Measurements from ENCODE around the gene MPZ.
"Not testable (repeated sequence)": the region's sequence is repeated elsewhere in the genome, so short reads cannot be mapped to it uniquely, and the experiment has no call there.

MPZ gene

DNA sequence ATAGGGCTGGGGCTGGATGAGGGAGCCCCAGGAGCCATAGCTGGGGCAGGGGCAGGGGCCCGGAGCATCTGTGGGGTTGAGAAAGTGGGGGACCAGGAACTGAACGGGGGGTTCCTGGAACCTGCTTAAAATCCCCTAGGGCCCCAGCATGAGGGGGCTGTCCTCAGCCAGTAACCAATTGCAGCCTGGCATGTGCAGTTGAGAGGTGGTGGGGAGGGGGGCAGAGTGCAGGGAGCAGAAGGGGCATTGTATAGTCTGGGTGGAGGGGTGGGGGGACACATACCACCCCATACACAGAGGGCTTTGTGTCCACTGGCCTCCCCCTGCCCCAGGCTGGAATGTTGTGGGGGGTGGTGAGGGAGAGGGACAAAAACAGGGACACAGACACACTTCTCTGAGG lies at the start of gene MPZ:
MPZ (minus strand) TSS at position 101 of the 400 bp plus-strand sequence; CDS start at position 38, 63 bp downstream.
- no peak for DNase-seq

GRCh38 chr1:161359291-161359690 lies 49.5 kb upstream of the MPZ start:
- no peak for DNase-seq

DNA sequence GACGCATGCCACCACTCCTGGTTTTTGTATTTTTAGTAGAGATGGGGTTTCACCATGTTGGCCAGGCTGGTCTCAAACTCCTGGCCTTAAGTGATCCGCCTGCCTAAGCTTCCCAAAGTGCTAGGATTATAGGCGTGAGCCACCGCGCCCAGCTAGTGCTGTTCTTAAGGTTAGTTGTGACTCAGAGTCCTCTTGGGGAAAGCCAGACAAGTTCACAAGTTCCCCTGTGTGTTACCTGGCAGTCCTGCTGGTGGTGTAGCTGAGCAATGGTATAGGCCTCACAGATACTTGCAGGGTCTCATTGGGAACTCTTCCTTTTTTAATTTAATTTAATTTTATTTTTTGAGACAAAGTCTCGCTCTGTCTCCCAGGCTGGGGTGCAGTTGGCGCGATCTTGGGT lies 47.3 kb upstream of the MPZ start:
- no peak for DNase-seq

DNA sequence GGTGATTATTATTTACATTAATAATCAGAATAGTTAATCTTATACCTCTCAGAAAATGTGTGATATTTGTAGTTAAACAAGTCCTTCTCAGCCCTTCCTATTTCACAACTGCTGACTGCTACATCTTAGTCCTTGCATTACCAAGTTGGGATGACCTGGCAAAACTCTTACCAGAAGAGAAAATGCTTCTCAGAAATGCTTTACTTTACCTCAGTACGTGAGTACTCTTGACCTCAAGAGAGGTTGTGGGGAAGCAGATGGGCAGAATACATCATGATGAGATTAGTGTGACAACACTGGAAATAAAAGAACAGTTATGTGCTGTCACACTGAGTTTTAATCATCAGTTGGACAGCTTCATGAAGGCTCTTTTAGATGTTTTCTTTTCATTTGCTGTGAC lies 41.7 kb upstream of the MPZ start:
- peak; percentile 56 for DNase-seq

DNA sequence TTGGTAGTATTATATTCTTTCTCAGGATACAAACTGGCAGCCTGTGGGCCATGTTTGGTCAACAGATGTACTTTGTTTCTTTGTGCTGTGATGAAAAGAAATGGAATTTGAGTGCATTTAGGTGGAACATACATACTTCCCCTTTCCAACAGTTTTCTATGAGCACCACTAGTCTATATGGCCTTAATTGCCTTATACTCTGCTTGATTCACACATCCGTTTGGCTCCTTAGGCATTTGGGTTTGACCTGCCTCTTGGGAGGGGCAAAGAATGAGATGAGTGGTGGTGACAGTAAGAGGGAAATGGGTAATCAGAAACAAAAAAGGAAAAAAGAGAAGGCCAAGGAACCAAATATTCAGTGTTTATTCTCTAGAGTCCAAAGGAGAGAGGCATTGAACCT lies 40.9 kb upstream of the MPZ start:
- no peak for DNase-seq

- DNase-seq, result no peak
Measured at GRCh38 chr1:161342821-161343220, 33.1 kb upstream of the MPZ start.

DNA sequence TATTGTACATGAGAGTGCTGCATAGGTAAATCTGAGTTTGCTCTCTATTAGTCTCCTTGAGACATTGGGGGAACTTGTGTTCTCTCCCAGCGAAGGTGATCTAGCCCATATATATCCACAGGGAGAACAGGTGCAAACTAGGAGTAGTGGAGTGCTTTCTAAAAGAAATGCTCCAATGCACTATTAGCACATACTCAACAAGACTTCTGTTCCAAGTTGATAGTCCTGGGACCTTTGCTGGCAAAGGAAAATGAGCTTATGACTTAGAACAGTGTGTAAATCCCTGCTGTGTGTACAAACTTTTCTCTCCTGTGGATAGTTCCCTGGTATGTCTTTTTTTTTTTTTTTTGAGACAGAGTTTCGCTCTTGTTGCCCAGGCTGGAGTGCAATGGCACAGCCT lies 32.4 kb upstream of the MPZ start:
- no peak for DNase-seq

DNA sequence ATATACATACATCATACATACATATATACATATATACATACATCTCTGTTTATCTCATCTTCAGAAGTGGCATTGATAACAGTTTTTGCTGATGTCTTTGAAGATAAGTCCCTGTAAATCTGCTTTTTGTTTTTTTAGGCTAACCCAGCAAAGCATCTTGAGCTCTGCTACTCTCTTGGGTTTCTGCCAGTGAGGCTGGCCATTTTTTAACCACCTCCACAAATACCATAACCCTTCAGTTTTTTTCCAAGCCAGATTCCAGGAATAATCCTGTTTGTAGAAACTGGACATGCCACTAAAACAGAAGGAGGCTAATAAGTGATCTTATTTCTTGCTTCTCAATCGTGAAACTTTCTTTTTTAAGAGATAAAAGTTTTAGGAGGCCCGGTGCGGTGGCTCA lies 26.0 kb upstream of the MPZ start:
- no peak for DNase-seq

DNA sequence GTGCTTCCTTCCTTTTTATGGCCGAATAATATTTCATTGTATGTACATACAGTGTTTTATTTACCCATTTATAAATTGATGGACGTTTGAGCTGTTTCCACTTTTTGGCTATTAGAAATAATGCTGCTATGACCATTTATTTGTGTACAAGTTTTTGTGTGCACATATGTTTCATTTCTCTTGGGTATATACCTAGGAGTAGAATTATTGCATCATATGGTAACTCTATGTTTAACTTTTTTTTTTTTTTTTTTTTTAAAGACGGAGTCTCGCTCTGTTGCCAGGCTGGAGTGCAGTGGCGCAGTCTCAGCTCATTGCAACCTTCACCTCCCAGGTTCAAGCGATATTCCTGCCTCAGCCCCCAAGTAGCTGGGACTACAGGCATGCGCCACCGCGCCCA lies 23.4 kb upstream of the MPZ start:
- no peak for DNase-seq

GRCh38 chr1:161330346-161330745 lies 20.6 kb upstream of the MPZ start:
- no peak for DNase-seq

- peak; percentile 31 for DNase-seq
Measured at GRCh38 chr1:161324020-161324419, 14.3 kb upstream of the MPZ start.

DNA sequence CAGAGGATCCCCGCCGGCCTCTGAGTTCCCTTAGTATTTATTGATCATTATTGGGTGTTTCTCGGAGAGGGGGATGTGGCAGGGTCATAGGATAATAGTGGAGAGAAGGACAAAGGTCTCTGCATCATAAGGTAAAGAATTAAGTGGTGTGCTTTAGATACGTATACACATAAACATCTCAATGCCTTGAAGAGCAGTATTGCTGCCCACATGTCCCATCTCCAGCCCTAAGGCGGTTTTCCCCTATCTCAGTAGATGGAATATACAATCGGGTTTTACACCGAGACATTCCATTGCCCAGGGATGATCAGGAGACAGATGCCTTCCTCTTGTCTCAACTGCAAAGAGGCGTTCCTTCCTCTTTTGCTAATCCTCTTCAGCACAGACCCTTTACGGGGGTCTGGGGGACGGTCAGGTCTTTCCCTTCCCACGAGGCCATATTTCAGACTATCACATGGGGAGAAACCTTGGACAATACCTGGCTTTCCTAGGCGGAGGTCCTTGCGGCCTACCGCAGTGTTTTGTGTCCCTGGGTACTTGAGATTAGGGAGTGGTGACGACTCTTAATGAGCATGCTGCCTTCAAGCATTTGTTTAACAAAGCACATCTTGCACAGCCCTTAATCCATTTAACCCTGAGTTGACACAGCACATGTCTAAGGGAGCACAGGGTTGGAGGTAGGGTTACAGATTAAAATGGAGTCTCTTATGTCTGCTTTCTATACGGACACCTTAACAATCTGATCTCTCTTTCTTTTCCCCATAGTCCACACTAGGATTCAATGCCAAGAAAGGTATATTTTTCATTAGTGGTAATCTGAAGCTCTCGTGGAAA lies 6.3 kb upstream of the MPZ start:
- DNase-seq, result not testable (repeated sequence)

DNA sequence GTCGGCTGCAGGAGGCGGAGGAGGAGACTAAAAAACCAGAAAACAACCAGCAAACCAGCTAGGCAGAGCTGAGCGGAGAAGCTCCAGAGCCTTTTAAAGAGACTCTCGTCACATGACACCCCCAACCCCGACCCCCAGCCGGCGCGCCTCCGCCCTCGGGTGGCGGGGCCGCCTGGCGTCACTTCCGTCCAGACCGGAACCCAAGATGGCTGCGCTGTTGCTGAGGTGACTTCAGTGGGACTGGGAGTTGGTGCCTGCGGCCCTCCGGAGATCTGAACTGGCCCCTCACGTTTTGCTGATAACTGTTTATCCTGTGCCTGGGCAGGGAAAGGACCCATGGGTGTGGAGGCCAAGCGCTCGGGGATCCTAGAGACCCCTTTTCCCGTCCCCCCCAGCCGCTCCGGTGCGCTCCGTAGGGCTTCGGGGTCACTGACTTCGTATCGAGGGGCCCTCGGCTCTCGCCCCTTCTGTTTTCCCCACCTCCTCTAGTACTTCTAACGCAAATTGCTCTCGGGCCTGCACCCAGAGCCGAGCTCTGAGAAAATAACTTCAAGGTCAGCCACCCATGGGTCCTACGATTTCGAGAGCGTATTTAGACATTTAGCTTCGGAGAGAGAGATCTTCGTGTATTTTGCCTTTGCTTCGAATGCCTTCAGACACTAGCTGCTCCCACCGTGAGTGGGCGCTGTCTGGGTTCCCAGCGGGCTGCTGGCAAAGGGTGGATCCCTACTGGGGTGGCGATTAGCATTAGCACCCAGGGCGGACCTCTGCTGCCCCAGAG lies 4.6 kb upstream of the MPZ start, which contains the start of gene SDHC:
SDHC (plus strand) TSS at position 181 of the 781 bp plus-strand sequence; CDS start at position 206, 25 bp downstream.
- peak; percentile 92 for DNase-seq

DNA sequence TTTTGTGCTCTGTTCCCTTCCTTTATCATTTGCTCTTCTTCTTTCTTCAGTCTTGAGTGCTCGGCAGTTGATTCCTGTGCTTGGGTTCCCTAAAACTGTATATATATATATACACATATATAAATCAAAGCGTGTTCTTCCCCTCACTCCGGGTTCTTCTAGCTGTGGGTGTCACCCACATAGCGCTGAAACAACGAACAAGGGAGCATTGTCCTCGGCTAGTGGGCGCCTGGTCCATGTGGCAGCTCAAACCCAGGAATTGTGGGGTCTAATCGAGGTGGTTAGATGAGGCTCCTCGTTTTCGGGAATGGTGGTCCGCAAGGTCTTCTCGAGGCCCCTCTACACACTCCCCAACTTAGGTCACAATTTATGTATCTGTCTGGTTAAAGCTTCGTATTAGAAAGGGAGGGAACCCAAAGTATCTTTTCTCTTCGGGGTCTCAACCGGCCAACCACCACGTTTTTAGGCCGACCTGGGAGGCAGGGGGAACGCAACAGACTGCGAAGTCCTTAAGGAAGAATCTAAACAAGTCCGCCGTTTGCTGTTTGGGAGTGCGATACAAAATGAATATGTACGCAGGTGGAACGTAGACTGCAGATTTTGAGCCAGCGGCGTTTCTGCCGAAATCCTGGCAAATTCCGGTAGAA lies 3.9 kb upstream of the MPZ start:
- DNase-seq, result no peak

DNA sequence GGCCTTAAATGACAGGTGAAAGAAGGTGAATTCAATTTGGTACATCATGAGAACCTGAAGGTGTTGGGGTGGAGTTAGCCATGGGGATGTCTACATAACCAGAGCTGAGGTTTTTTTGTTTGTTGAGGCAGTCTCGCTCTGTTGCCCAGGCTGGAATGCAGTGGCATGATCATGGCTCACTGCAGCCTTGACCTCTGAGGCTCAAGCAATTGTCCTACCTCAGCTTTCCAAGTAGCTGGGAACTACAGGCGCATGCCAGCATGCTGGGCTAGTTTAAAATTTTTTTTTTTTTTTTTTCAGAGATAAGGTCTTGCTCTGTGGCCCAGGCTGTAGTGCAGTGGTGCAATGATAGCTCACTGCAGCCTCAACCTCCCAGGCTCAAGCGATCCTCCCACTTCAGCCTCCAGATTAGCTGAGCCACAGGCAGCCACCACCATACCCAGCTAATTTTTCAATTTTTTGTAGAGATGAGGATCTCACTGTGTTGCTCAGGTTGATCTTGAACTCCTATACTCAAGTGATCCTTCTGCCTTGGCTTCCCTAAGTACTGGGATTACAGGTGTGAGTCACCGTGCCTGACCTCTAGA lies 1.9 kb upstream of the MPZ start:
- DNase-seq, result no peak

DNA sequence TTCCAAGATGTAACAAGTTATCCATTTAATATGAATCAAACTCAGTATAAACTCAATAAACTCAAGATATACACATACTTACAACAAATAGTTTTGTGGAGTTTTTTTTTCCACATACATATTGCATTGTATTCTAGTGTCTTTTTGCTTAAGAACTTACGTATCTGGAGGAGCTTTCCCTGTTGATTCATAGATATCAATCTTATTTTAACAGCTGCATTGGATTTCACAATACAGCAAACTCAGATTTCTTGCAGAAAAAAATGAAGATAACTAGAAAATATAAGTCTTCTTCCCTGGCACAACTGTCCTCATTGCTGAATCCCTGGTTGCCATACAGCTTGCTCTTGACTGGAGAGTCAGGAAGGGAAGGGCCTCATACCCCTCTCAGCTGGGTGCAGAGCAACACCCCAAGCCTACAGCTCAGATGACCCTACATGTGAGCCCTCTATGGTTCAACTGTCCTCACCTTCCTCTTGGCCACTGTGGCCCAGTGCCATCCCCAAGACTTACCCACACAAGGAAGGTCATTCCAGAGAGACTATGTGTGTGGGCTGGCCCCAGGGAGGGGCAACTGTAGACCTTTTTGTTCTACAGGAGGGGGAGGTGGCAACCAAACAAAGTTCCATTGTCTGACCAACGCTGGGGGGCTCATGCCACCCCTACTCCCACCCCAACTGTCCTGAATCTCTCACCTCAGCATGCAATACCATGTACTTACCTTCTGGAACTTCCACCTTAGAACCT lies 1.7 kb downstream of the MPZ start:
- no peak for DNase-seq

- DNase-seq, result peak; percentile 27
Measured at GRCh38 chr1:161307230-161307768, 2.5 kb downstream of the MPZ start.

GRCh38 chr1:161305867-161306519 lies 3.8 kb downstream of the MPZ start:
- peak; percentile 91 for DNase-seq

DNA sequence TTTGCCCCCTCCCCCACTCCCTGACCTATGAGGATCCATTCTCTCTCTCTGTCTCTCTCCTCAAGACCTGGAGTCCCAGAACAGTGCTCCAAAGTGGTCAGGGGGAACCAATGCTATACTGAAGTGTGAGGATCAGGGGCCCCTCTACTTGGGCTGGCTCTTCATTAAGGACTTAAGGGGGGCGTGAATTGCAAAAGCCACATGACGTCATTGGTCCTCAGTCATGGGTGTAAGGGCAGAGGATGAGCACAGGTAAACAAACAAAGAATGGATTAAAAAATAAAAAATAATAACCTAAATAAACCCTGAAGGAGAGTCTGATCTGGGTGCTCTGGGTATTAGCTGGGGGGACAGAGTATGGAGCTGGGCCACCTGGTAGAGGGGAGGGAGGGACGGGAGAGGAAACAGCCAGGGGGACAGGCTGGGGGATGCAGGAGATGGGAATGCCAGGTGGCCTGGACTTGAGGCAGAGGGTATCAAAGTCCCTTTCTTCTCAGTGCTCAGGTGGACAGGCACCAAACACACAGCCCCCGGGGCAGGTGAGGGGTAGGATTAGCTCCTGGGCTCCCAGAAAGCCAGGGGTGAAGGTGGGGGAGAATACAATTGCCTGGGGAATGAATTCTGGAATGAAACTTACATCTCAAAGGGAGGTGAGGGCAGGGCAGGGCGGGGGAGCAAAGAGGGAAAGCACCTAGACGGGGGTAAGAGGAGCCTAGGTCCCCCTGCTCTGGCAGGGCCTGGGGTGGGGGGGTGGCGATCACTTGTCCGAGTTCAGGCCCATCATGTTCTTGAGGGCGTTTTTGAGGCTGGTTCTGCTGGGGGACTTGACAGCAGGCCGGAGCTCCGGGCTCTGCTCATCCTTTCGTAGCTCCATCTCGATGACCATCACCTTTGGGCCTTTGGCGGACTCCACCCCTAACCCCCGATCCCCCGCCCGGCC lies 4.6 kb downstream of the MPZ start:
- no peak for DNase-seq

DNA sequence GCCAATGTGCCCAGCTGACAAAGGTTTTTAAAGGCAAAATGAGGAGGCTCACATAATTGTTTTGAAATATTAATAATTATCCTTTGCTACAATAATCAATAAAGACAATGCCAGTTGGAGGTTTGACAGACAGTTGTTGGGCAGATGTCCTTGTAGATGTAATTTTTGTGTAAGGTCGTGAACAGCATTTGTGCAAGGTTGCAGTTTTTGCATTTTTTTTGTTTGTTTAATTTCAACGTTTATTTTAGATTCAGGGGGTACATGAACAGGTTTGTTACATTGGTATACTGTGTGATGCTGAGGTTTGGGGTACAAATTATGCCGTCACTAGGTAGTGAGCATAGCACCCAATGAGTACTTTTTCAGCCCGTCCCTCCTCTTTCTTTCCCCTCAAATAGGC lies 9.3 kb downstream of the MPZ start:
- no peak for DNase-seq
